GM21529 (cell line): ENCODE results near the gene BLCAP.

Source experiments
- ATAC-seq: cut with Tn5 transposase; IDR thresholded peaks from one replicate; pipeline ENCODE4 v1.9.1; 2021; ENCODE audit not compliant: unreplicated experiment

Gene BLCAP

GRCh38 chr20:37518059-37518458 lies 9.6 kb downstream of the BLCAP start:
- no peak for ATAC-seq

GRCh38 chr20:37516811-37517750 lies 10.6 kb downstream of the BLCAP start:
- no peak for ATAC-seq

- no peak for ATAC-seq
Measured at GRCh38 chr20:37515876-37516275, 11.8 kb downstream of the BLCAP start.

GRCh38 chr20:37513779-37514359 lies 13.8 kb downstream of the BLCAP start:
- no peak for ATAC-seq

GRCh38 chr20:37511610-37512275 lies 15.9 kb downstream of the BLCAP start:
- ATAC-seq, result no peak

- no peak for ATAC-seq
Measured at GRCh38 chr20:37510226-37510625, 17.4 kb downstream of the BLCAP start.

- ATAC-seq, result no peak
Measured at GRCh38 chr20:37506152-37506725, 21.4 kb downstream of the BLCAP start.

- ATAC-seq, result no peak
Measured at GRCh38 chr20:37505263-37506151, 22.2 kb downstream of the BLCAP start.

GRCh38 chr20:37504404-37505096 lies 23.1 kb downstream of the BLCAP start:
- no peak for ATAC-seq

- no peak for ATAC-seq
Measured at GRCh38 chr20:37503256-37503927, 24.3 kb downstream of the BLCAP start.

- no peak for ATAC-seq
Measured at GRCh38 chr20:37502654-37503053, 25.0 kb downstream of the BLCAP start.

- ATAC-seq, result no peak
Measured at GRCh38 chr20:37501940-37502339, 25.7 kb downstream of the BLCAP start.

- no peak for ATAC-seq
Measured at GRCh38 chr20:37500311-37500710, 27.4 kb downstream of the BLCAP start.

GRCh38 chr20:37498066-37498665 lies 29.5 kb downstream of the BLCAP start:
- no peak for ATAC-seq

- no peak for ATAC-seq
Measured at GRCh38 chr20:37494796-37495195, 32.9 kb downstream of the BLCAP start.

- no peak for ATAC-seq
Measured at GRCh38 chr20:37494301-37494700, 33.4 kb downstream of the BLCAP start.

- no peak for ATAC-seq
Measured at GRCh38 chr20:37492945-37493344, 34.7 kb downstream of the BLCAP start.

- no peak for ATAC-seq
Measured at GRCh38 chr20:37492096-37492625, 35.5 kb downstream of the BLCAP start.
